A204.1 (cell line): Measurements from ENCODE around the gene MRPL11.
"Not testable (repeated sequence)": the region's sequence is repeated elsewhere in the genome, so short reads cannot be mapped to it uniquely, and the experiment has no call there.

ENCODE experiments used
- FAIRE-seq: peaks from 2 replicates; lab custom pipeline; 2012; peaks lifted over from hg19 to GRCh38; lab: Jason Lieb, UNC

Gene MRPL11

GRCh38 chr11:66431287-66431686 is 7.4 kb downstream of the MRPL11 start:
- not testable (repeated sequence) for FAIRE-seq

DNA sequence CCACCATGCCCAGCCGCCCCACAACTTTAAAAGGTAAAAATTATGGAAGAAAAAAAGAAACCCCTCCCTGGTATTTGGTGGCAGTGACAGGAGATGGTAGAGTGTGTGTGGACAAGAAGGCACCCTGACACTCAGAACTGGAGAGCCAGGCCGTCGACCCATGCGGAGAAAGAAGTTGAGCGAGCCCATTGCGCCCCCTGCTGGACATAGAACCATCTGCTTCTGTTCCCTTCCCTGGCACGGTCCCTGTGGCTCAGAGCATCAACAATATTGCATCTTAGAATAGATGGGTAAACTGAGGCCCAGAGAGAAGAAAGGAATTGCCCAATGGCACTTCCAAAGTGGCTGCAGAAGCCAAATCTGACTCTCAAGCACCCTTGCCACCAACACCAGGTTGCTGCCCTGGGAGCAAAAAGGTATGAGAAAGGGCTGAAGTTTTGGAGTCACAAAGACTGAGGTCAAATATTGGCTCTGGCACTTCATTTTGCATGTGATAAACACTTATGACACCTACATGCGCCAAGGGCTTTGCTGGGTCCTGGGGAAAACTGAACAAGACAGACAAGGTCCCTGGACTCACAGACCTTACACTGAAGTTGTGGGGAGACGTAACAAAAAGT is 8.6 kb downstream of the MRPL11 start:
- FAIRE-seq = no peak

DNA sequence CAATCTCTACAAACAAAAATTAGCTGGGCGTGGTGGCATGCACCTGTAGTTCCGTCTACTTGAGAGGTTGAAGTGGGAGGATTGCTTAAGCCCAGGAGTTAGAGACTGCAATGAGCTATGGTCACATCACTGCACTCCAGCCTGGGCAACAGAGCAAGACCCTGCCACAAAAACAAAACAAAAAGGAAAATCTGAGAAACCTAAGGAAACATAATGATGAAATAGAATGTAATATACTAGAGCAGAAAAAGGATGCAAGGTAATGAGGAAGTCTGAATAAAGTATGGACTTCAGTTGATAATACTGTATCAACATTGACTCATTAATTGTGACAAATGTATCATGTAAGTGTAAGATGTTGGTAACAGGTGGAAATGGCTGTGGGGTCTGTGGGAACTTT is 9.7 kb downstream of the MRPL11 start:
- no peak for FAIRE-seq

GRCh38 chr11:66426314-66426713 is 12.3 kb downstream of the MRPL11 start:
- no peak for FAIRE-seq

DNA sequence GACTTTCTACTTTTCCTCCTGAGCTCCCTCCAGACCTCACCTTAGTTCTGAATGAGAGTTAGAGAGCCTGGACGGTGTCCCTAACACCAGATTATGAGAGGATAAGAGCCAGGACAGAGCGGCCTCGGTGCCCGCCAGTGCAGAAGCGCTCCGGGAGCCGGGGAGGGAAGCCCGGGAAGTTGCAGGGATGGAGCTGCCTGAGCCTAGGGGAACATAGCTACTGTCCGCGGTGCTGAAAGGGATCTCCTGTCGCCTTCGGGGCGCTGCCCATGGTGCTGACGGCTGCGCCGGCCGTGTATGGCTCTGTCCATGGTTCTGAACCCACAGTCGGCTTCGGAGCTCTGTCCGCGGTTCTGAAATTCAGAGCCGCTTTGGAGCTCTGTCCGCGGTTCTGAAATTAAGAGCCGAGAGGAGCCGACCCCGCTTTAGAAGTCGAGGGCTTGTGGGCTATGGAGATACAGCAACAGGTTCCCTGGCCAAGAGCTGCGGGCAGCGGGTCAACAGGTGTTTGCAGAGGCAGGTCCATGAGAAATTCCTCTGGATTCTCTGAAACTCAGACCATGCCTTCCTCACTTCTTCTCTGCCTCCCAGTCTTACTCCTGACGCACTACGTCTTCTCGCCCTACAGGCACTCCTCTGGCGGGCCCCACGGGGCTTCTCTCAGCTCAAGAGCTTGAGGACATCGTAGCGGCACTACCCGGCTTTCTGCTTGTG is 17.0 kb downstream of the MRPL11 start:
- no peak for FAIRE-seq

GRCh38 chr11:66420671-66421476 is 17.8 kb downstream of the MRPL11 start, which contains the start of gene NPAS4:
Gene NPAS4, plus strand, starts transcription at chr11:66421035. Its CDS starts 145 bp downstream, at chr11:66421180.
- FAIRE-seq = no peak

GRCh38 chr11:66419825-66420224 is 18.8 kb downstream of the MRPL11 start:
- FAIRE-seq = no peak

- FAIRE-seq = no peak
These were observed 19.7 kb downstream of the MRPL11 start for GRCh38 chr11:66418986-66419308.

DNA sequence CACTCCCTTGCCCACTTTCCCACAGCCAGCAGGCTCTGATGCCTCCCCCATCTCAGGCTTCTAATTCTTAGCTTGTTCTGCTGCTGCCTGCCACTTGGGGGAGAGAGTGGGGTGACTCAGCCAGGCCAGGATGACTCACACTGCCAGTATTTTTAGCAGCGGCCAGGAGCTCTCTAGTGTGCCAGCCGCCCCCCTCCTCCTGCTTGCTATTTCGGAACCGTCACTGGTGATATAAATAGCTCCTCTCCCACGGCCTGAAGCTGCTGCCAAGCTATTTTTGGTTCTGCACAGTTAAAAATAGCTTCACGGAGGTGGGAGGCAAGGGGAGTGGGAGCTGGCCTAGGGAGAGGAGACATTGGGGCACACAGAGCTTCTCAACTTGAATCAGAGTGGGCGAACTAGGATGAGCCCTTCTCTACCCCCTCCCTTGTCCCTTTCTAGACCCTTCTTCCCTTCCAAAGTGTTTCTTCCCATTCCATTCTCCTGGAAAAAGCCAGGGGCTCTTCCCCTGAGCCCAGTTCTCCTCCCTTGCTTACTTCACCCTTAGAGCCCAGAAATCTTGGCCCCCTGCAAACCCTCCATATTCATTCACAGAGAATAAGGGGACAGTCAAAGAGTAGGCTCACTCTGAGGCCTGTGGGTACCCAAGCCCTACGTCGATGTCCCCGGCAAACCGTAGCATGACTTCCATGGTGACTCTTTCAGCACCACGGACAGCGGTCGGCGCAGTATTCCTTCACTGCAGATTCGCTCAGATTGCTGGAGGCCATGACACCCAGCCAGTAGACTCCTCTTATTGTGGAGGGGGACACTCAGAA is 20.3 kb downstream of the MRPL11 start:
- FAIRE-seq = no peak

- FAIRE-seq = no peak
These were observed 21.6 kb downstream of the MRPL11 start for GRCh38 chr11:66417000-66417399.

DNA sequence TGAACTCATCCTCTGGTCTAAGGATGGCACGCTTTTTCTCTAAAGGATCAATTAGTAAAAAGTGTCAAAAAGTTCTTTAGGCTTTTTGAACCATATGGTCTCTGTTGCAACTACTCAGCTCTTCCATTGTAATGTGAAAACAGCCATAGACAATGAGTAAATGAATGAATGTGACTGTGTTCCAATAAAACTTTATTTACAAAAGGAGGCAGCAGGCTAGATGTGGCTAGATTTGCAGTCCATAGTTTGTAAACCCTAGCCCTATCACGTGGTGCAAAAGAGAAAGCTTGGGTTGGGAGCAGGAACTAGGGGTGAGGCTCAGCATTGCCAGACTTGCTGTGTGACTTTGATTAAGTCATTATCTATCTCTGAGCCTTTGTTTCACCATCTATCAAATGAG is 23.2 kb downstream of the MRPL11 start:
- FAIRE-seq = no peak

DNA sequence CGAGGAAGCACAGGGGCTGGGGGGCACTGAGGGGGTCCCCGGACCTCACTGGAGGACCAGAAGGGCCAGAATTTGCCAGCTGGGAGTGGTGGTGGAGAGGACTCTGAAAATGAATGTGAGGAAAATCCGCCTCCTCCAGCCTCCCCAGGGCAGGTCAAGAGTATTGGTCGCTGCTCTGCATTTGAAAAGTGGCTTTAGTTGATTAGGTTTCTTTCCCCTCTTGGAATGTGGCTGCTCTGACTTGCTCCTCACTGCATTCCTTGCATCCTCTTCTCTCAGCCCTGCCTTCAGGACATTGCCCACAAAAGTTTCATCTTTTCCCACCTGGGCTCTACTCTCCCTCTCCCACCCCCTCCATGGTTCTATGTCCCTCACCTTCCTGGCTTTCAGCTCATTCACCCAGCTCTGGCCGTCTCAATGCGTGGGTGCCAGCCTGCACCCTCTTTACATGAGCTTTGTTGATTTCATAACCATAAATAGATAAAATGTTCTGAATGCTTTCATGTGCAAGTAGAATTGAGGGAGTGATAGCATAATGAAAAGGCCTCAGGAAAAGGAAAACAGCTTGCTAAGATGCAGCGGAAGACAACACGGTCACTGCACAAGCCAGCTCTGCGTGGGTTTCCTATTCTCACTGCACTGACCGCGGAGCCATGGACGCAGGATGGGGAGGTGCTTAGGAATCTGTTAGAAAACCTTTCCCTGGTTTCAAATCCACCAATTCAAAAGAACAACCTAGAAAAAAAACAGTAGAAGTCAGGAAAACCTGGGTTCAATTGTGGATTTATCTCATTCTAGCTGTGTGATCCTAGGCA is 24.3 kb downstream of the MRPL11 start:
- FAIRE-seq = no peak

DNA sequence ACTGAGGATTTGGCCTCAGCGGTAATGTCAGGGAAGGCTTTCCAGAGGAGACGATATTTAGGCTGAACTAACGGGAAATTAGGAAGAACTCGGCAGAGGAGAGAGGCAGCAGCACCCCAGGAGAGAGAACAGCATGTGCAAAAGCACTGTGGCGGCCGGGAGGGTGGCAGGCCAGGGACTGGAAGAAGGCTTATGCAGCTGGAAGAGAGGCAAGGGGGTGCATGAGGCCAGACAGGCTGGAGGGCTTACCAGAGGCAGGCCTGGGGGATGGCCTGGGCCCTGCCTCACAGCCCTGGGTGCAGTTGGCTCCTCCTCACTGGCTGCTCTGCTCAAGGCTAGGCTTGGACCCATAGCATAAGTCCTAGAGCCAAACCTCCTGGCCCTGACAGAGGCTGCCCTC is 25.5 kb downstream of the MRPL11 start:
- FAIRE-seq = no peak

DNA sequence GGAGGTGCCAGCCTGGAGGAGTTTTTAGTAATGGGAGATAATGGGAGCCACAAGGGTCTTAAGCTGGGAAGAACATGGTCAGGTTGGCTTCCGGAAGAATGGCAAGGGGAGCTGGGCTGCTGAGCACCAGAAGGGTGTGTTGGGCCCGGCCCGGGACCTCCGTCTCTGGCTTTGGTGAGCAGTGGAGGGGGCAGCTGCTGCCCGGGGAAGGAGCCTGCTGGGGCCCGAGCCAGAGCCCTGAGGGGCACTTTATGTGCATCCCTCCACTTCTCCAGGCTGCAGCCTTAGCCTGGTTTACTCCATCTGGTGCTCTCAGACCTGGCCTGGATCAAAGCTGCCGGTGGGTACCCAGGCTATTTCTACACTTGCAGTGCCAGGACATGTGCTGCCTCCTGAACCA is 26.5 kb downstream of the MRPL11 start:
- no peak for FAIRE-seq

GRCh38 chr11:66411323-66411722 is 27.3 kb downstream of the MRPL11 start:
- no peak for FAIRE-seq

GRCh38 chr11:66410191-66410590 is 28.5 kb downstream of the MRPL11 start:
- no peak for FAIRE-seq

DNA sequence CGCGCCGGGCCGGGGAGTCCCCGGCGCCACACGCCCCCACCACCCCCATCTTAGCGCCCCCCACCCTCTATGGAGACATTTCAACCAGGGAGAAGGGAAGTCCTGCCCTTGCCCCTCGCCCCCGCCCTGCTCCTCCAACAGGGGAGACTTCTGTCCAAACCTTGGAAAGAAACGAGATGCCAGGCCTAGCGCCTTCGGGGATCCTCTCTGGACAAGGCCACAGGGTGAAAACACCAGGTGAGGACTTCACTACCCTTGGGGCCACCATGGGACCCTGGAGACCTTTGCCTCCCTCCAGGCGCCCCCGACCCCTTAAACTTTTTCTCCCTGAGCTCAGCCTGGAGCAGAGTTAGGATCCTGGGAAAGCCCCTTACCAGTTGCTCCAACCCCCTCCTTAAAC is 29.4 kb downstream of the MRPL11 start:
- no peak for FAIRE-seq

- peak; percentile 77 for FAIRE-seq
These were observed 30.0 kb downstream of the MRPL11 start for GRCh38 chr11:66408488-66409214.

- FAIRE-seq = no peak
These were observed 31.0 kb downstream of the MRPL11 start for GRCh38 chr11:66407651-66408050.

DNA sequence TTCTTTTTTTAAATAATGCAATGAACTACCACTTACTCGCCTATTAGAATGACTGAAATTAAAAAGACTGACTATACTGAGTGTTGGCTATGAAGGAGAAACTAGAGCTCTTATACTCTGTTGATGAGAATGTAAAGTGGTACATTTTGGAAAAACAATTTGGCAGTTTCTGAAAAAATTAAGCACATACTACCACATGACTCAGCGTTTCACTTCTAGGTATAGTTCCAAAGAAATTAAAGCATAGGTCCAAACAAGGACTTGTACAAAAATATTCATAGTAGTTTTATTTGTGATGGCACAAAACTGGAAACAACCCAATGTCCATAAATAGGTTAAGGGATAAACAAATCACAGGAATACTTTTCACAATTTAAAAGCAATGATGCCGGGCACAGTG is 44.7 kb downstream of the MRPL11 start:
- no peak for FAIRE-seq

DNA sequence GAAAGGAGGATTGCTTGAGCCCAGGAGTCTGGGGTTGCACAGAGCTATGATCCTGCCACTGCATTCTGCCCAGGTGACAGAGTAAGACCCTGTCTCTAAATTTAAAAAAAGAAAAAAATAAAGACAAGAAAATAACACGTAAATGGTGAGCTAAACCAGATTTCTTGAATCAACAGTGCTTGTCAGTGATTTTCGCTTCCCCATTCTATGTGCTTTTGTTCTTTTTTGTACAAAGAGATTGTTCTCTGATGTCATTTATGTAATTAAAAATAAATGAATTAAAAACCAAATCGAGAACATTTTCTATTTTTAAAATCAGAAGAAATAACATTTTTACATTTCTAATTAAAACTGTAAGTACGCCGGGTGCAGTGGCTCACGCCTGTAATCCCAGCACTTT is 47.3 kb downstream of the MRPL11 start:
- FAIRE-seq = no peak
